ENCODE results near the gene AP1M1.

AP1M1 gene

DNA sequence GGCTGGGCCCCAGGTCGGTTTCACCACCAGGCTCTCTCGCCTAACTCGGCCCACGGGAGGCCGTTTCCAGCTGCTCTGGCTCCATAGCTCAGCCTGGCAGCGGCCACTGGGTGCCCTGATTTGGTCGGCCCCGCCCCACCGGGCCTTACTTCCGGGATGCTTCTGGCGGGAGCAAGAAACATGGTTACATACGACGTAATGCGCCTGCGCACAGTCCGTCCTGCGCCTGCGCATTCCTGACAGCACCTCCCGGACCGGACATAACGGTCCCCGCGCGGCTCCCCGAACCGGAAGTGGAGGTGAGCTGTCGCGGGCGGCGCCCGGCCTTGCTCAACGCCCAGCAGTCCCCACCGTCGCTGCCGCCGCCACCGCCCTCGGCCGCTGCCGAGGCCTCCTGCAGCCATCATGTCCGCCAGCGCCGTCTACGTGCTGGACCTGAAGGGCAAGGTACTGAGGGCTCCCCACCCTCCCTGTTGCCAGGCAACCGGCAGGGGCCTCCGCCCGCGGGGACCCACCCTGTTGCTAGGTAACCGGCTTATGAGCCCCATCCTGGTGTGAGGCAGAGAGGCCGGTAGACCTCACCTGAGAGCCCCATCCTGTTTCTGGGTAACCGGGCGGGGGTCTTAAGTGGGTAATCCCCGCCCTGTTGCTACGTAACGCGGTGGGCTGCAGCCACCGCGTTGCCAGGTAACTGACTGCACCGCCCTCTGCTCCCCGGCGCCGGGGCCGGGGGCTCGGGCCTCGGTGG lies at the start of gene AP1M1 (continued):
- TF ChIP-seq, protein P1, sequence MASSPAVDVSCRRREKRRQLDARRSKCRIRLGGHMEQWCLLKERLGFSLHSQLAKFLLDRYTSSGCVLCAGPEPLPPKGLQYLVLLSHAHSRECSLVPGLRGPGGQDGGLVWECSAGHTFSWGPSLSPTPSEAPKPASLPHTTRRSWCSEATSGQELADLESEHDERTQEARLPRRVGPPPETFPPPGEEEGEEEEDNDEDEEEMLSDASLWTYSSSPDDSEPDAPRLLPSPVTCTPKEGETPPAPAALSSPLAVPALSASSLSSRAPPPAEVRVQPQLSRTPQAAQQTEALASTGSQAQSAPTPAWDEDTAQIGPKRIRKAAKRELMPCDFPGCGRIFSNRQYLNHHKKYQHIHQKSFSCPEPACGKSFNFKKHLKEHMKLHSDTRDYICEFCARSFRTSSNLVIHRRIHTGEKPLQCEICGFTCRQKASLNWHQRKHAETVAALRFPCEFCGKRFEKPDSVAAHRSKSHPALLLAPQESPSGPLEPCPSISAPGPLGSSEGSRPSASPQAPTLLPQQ (tag by site-specific recombination; IDR thresholded peaks at IDR 0.05): peak; percentile 88
- TF ChIP-seq ZNF510 (tag by site-specific recombination; IDR thresholded peaks at IDR 0.05; ENCODE audit: insufficient replicate concordance): no peak
- no peak; the same call in 1 of the 2 replicates for TF ChIP-seq FEZF1 (tag by site-specific recombination; IDR thresholded peaks at IDR 0.05)
- TF ChIP-seq ZBTB8A (tag by site-specific recombination; IDR thresholded peaks at IDR 0.05): peak; percentile 95
- TF ChIP-seq, protein P2, sequence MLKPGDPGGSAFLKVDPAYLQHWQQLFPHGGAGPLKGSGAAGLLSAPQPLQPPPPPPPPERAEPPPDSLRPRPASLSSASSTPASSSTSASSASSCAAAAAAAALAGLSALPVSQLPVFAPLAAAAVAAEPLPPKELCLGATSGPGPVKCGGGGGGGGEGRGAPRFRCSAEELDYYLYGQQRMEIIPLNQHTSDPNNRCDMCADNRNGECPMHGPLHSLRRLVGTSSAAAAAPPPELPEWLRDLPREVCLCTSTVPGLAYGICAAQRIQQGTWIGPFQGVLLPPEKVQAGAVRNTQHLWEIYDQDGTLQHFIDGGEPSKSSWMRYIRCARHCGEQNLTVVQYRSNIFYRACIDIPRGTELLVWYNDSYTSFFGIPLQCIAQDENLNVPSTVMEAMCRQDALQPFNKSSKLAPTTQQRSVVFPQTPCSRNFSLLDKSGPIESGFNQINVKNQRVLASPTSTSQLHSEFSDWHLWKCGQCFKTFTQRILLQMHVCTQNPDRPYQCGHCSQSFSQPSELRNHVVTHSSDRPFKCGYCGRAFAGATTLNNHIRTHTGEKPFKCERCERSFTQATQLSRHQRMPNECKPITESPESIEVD (tag by site-specific recombination; IDR thresholded peaks at IDR 0.05): no peak
- no peak for TF ChIP-seq GFI1B (tag by site-specific recombination; IDR thresholded peaks at IDR 0.05)
- TF ChIP-seq ZNF335 (tag by site-specific recombination; conservative IDR thresholded peaks at IDR 0.05): peak; percentile 98
- TF ChIP-seq ZNF169 (tag by site-specific recombination; IDR thresholded peaks at IDR 0.05): no peak
- TF ChIP-seq HOXD13 (CRISPR knock-in tag; IDR thresholded peaks at IDR 0.05; ENCODE audit: borderline replicate concordance): no peak
- no peak; the same call in 1 of the 2 replicates for TF ChIP-seq ZNF391 (tag by site-specific recombination; IDR thresholded peaks at IDR 0.05; ENCODE audit: borderline replicate concordance, low read depth)
- TF ChIP-seq ZBTB17 (tag by site-specific recombination; IDR thresholded peaks at IDR 0.05): peak; percentile 99
- TF ChIP-seq KLF1 (tag by site-specific recombination; IDR thresholded peaks at IDR 0.05): peak; percentile 88
- peak; percentile 100 for TF ChIP-seq OVOL3 (tag by site-specific recombination; IDR thresholded peaks at IDR 0.05)
- TF ChIP-seq, protein P3, sequence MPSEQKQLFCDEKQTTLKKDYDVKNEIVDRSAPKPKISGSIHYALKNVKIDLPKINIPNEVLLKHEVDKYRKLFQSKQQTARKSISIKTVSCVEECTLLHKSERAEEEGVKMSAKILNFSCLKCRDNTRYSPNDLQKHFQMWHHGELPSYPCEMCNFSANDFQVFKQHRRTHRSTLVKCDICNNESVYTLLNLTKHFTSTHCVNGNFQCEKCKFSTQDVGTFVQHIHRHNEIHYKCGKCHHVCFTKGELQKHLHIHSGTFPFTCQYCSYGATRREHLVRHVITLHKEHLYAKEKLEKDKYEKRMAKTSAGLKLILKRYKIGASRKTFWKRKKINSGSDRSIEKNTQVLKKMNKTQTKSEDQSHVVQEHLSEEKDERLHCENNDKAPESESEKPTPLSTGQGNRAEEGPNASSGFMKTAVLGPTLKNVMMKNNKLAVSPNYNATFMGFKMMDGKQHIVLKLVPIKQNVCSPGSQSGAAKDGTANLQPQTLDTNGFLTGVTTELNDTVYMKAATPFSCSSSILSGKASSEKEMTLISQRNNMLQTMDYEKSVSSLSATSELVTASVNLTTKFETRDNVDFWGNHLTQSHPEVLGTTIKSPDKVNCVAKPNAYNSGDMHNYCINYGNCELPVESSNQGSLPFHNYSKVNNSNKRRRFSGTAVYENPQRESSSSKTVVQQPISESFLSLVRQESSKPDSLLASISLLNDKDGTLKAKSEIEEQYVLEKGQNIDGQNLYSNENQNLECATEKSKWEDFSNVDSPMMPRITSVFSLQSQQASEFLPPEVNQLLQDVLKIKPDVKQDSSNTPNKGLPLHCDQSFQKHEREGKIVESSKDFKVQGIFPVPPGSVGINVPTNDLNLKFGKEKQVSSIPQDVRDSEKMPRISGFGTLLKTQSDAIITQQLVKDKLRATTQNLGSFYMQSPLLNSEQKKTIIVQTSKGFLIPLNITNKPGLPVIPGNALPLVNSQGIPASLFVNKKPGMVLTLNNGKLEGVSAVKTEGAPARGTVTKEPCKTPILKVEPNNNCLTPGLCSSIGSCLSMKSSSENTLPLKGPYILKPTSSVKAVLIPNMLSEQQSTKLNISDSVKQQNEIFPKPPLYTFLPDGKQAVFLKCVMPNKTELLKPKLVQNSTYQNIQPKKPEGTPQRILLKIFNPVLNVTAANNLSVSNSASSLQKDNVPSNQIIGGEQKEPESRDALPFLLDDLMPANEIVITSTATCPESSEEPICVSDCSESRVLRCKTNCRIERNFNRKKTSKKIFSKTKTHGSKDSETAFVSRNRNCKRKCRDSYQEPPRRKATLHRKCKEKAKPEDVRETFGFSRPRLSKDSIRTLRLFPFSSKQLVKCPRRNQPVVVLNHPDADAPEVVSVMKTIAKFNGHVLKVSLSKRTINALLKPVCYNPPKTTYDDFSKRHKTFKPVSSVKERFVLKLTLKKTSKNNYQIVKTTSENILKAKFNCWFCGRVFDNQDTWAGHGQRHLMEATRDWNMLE (tag by site-specific recombination; conservative IDR thresholded peaks at IDR 0.05; ENCODE audit: low read depth): peak; percentile 75
- no peak for TF ChIP-seq BCL11B (tag by site-specific recombination; IDR thresholded peaks at IDR 0.05; ENCODE audit: low read depth)
- no peak for TF ChIP-seq ZNF473 (tag by site-specific recombination; IDR thresholded peaks at IDR 0.05)
- TF ChIP-seq ZNF292 (tag by site-specific recombination; IDR thresholded peaks at IDR 0.05; ENCODE audit: borderline replicate concordance, low read depth): no peak
- no peak for TF ChIP-seq ZNF776 (tag by site-specific recombination; IDR thresholded peaks at IDR 0.05; ENCODE audit: borderline replicate concordance)
- TF ChIP-seq ZFP69B (tag by site-specific recombination; IDR thresholded peaks at IDR 0.05): peak; percentile 65
- TF ChIP-seq ZNF514 (tag by site-specific recombination; IDR thresholded peaks at IDR 0.05): no peak
- peak; percentile 77 for TF ChIP-seq GLIS1 (tag by site-specific recombination; IDR thresholded peaks at IDR 0.05)
- TF ChIP-seq ZNF707 (tag by site-specific recombination; IDR thresholded peaks at IDR 0.05): no peak
- 0 out of 2 replicates have a peak, but pooled peaks have one; percentile 52 for TF ChIP-seq ZNF660 (tag by site-specific recombination; IDR thresholded peaks at IDR 0.05)
- no peak for TF ChIP-seq ZNF571 (tag by site-specific recombination; IDR thresholded peaks at IDR 0.05)
- TF ChIP-seq ZNF426 (tag by site-specific recombination; IDR thresholded peaks at IDR 0.05): no peak
- no peak; the same call in 1 of the 2 replicates for TF ChIP-seq SP7 (tag by site-specific recombination; IDR thresholded peaks at IDR 0.05)
- TF ChIP-seq, protein P4, sequence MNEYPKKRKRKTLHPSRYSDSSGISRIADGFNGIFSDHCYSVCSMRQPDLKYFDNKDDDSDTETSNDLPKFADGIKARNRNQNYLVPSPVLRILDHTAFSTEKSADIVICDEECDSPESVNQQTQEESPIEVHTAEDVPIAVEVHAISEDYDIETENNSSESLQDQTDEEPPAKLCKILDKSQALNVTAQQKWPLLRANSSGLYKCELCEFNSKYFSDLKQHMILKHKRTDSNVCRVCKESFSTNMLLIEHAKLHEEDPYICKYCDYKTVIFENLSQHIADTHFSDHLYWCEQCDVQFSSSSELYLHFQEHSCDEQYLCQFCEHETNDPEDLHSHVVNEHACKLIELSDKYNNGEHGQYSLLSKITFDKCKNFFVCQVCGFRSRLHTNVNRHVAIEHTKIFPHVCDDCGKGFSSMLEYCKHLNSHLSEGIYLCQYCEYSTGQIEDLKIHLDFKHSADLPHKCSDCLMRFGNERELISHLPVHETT (tag by site-specific recombination; IDR thresholded peaks at IDR 0.05): 0 out of 2 replicates have a peak, but pooled peaks have one; percentile 5
- TF ChIP-seq KLF7 (tag by site-specific recombination; IDR thresholded peaks at IDR 0.05; ENCODE audit: borderline replicate concordance): peak; percentile 85
- no peak for TF ChIP-seq ZNF302 (tag by site-specific recombination; IDR thresholded peaks at IDR 0.05; ENCODE audit: low read depth)
- peak; percentile 81 for TF ChIP-seq GLIS2 (tag by site-specific recombination; IDR thresholded peaks at IDR 0.05)
- TF ChIP-seq OSR2 (tag by site-specific recombination; IDR thresholded peaks at IDR 0.05): no peak
- TF ChIP-seq ZNF16 (tag by site-specific recombination; IDR thresholded peaks at IDR 0.05; ENCODE audit: low read depth): no peak

Data from HEK293 (cell line).